Liver (tissue), 9 donors: ENCODE results near the gene FGF5. TPM values are rescaled to one million over a fixed set of nuclear protein-coding genes. Genes with fewer than 3 reads are reported as not detected.

Source experiments
- DNase-seq: peaks from one replicate; pipeline ENCODE4 v3.0.0-alpha.2; 2017; ENCODE audit warnings: low spot score
- H3K27ac ChIP-seq, 2 donors: one replicate each; pipeline ENCODE4 v1.7.0; 2013; ENCODE audit warnings: inconsistent platforms in 2 of 2, low read length in 2 of 2, control low read depth in 1 of 2, low read depth in 1 of 2, mild to moderate bottlenecking in 1 of 2
- H3K27me3 ChIP-seq, 4 donors: one replicate each; pipeline versions ENCODE4 v1.6.1 to v1.7.0; 2013; ENCODE audit warnings: low read length in 3 of 4, inconsistent platforms in 1 of 4, mild to moderate bottlenecking in 1 of 4, moderate library complexity in 1 of 4; ENCODE audit not compliant: control insufficient read depth in 4 of 4, insufficient read depth in 4 of 4
- H3K36me3 ChIP-seq, 4 donors: one replicate each; pipeline versions ENCODE4 v1.6.1 to v1.7.0; 2013; ENCODE audit warnings: low read length in 3 of 4, mild to moderate bottlenecking in 3 of 4, low read depth in 1 of 4, moderate library complexity in 1 of 4; ENCODE audit not compliant: control insufficient read depth in 4 of 4, insufficient read depth in 3 of 4
- H3K4me1 ChIP-seq, 4 donors: one replicate each; pipeline versions ENCODE4 v1.6.1 to v1.7.0; 2013; ENCODE audit warnings: low read length in 3 of 4, mild to moderate bottlenecking in 3 of 4, moderate library complexity in 1 of 4; ENCODE audit not compliant: control insufficient read depth in 4 of 4, insufficient read depth in 4 of 4
- H3K4me3 ChIP-seq, 3 donors: one replicate each; pipeline versions ENCODE4 v1.6.1 to v1.7.0; 2013; ENCODE audit warnings: low read length in 3 of 3, control low read depth in 1 of 3, low read depth in 1 of 3, mild to moderate bottlenecking in 1 of 3
- H3K9ac ChIP-seq, 2 donors: one replicate each; pipeline ENCODE4 v1.7.0; 2013; ENCODE audit warnings: low read length in 2 of 2, mild to moderate bottlenecking in 2 of 2, moderate library complexity in 2 of 2, control low read depth in 1 of 2, low read depth in 1 of 2
- H3K9me3 ChIP-seq, 4 donors: one replicate each; pipeline versions ENCODE4 v1.6.1 to v1.7.0; 2013; ENCODE audit warnings: low read length in 3 of 4; ENCODE audit not compliant: control insufficient read depth in 4 of 4
- ATF3 ChIP-seq: IDR thresholded peaks from 2 replicates; pipeline ENCODE4 v1.6.1; 2016; ENCODE audit warnings: antibody characterized with exemption
- CTCF ChIP-seq: fragments of 150-350 bp; IDR thresholded peaks from 2 replicates; pipeline ENCODE4 v1.5.1; 2017; ENCODE audit warnings: improper control_type of control experiment, low read depth, low read length; ENCODE audit not compliant: missing input control
- EGR1 ChIP-seq, 2 donors: IDR thresholded peaks; 2 replicates each; pipeline ENCODE4 v1.6.1; 2016 to 2018; ENCODE audit warnings: antibody characterized with exemption in 2 of 2, low read depth in 2 of 2
- FOXA2 ChIP-seq: IDR thresholded peaks from 2 replicates; pipeline ENCODE4 v1.6.1; 2016; ENCODE audit warnings: antibody characterized with exemption
- GABPA ChIP-seq, 2 donors: IDR thresholded peaks in 1 of 2; conservative IDR thresholded peaks in 1 of 2; 2 replicates each; pipeline ENCODE4 v1.6.1; 2016; ENCODE audit warnings: antibody characterized with exemption in 2 of 2, mild to moderate bottlenecking in 1 of 2, moderate library complexity in 1 of 2
- HNF4A ChIP-seq, 2 donors: conservative IDR thresholded peaks; 2 replicates each; pipeline ENCODE4 v1.6.1; 2016; ENCODE audit warnings: antibody characterized with exemption in 2 of 2, mild to moderate bottlenecking in 2 of 2
- HNF4G ChIP-seq: IDR thresholded peaks from 2 replicates; pipeline ENCODE4 v1.6.1; 2016; ENCODE audit warnings: antibody characterized with exemption
- MAX ChIP-seq: IDR thresholded peaks from 2 replicates; pipeline ENCODE4 v1.6.1; 2016; ENCODE audit warnings: antibody characterized with exemption
- NR2F2 ChIP-seq: IDR thresholded peaks from 2 replicates; pipeline ENCODE4 v1.6.1; 2016; ENCODE audit warnings: antibody characterized with exemption
- RAD21 ChIP-seq, 2 donors: IDR thresholded peaks; 2 replicates each; pipeline ENCODE4 v1.6.1; 2016; ENCODE audit warnings: antibody characterized with exemption in 2 of 2, mild to moderate bottlenecking in 2 of 2
- REST ChIP-seq: IDR thresholded peaks from 2 replicates; pipeline ENCODE4 v1.6.1; 2016; ENCODE audit warnings: antibody characterized with exemption, mild to moderate bottlenecking
- RXRA ChIP-seq, 2 donors: IDR thresholded peaks; 2 replicates each; pipeline ENCODE4 v1.6.1; 2017 to 2018; ENCODE audit warnings: antibody characterized with exemption in 2 of 2, mild to moderate bottlenecking in 1 of 2
- SP1 ChIP-seq: IDR thresholded peaks from 2 replicates; pipeline ENCODE4 v1.6.1; 2018; ENCODE audit warnings: antibody characterized with exemption, mild to moderate bottlenecking
- TAF1 ChIP-seq: conservative IDR thresholded peaks from 2 replicates; pipeline ENCODE4 v1.6.1; 2016; ENCODE audit warnings: antibody characterized with exemption, mild to moderate bottlenecking
- YY1 ChIP-seq: IDR thresholded peaks from 2 replicates; pipeline ENCODE4 v1.6.1; 2016; ENCODE audit warnings: antibody characterized with exemption, mild to moderate bottlenecking
- ZBTB33 ChIP-seq: IDR thresholded peaks from 2 replicates; pipeline ENCODE4 v1.6.1; 2016; ENCODE audit warnings: antibody characterized with exemption
- WGBS: extraction: QIAGEN DNeasy Blood & Tissue Kit; methylation state at CpG from one replicate; pipeline ENCODE4 v1.1.7; 2013; 5-methylcytosine and 5-hydroxymethylcytosine counted together
- polyA plus RNA-seq, 2 donors: library from polyadenylated mRNA; stranded (reverse) in 1 of 2; unstranded in 1 of 2; fragments of 200-250 nt in 1 of 2; fragments of >200 nt in 1 of 2; fragmentation: Nextera tagmentation in 1 of 2; extraction: Ambion mirVana in 1 of 2; gene quantifications; one replicate each; pipeline versions ENCODE4 v1.2.1 to v1.2.3, GENCODE V29; 2013 to 2015
- total RNA-seq, 2 donors: library from RNA; depleted of rRNA; stranded (reverse); fragments of >200 nt; gene quantifications; one replicate each; pipeline ENCODE4 v1.2.3, GENCODE V29; 2014
- donor health status: healthy.
- donor health status: healthy.
- donor health status: healthy.
- donor health status: healthy.
- donor health status: healthy.

FGF5 gene
- total and polyA plus RNA-seq, 4 donors: 0.03 TPM; not detected in 3

- Histone ChIP-seq H3K9me3 (no peaks in the 10 kb centered on the region), H3K36me3 (no peaks in the 10 kb centered on the region), H3K9ac (no peak overlapping the region), H3K27ac (no peak overlapping the region), H3K4me3 (no peak overlapping the region), H3K4me1 (no peaks in the 10 kb centered on the region), H3K27me3 (peaks cover 0 to 8% (median 0%) of the 10 kb centered on the region in 4 donors)
- TF ChIP-seq SP1 (no peak), REST (no peak), EGR1 (IDR thresholded peaks at IDR 0.05; ENCODE audit: low read depth in 2 of 2) (no peak), NR2F2 (no peak), GABPA (IDR thresholded peaks at IDR 0.05 in 1 of 2, conservative IDR thresholded peaks at IDR 0.05 in 1 of 2) (no peak), FOXA2 (no peak), RXRA (IDR thresholded peaks at IDR 0.05) (no peak), ATF3 (no peak), CTCF (no peak), RAD21 (IDR thresholded peaks at IDR 0.05) (no peak), ZBTB33 (no peak), HNF4G (no peak), MAX (no peak), TAF1 (no peak), HNF4A (conservative IDR thresholded peaks at IDR 0.05) (no peak)
- DNase-seq: no peak
Observed at GRCh38 chr4:80252953-80253352, 13.5 kb upstream of the FGF5 start.

GRCh38 chr4:80253510-80253909 lies 13.0 kb upstream of the FGF5 start:
- Histone ChIP-seq H3K4me3 (no peak overlapping the region), H3K4me1 (no peaks in the 10 kb centered on the region), H3K9me3 (no peaks in the 10 kb centered on the region), H3K27ac (no peak overlapping the region), H3K9ac (no peak overlapping the region), H3K27me3 (peaks cover 0 to 8% (median 0%) of the 10 kb centered on the region in 4 donors), H3K36me3 (no peaks in the 10 kb centered on the region)
- no peak for DNase-seq
- WGBS: 59% methylated on average over 4 of the region's 4 CpGs
- TF ChIP-seq RAD21 (IDR thresholded peaks at IDR 0.05) (no peak), GABPA (IDR thresholded peaks at IDR 0.05 in 1 of 2, conservative IDR thresholded peaks at IDR 0.05 in 1 of 2) (no peak), HNF4G (no peak), SP1 (no peak), HNF4A (conservative IDR thresholded peaks at IDR 0.05) (no peak), TAF1 (no peak), FOXA2 (no peak), MAX (no peak), YY1 (no peak), ZBTB33 (no peak)
